K562 (cell line): ENCODE measurements around the gene TRNAU1AP. TPM values are rescaled to one million over a fixed set of nuclear protein-coding genes. Genes with fewer than 3 reads are reported as not detected.
A peak's percentile ranks its signal among the peaks of the same experiment; 100 is the strongest.

Experiments used
- ARID3A ChIP-seq: IDR thresholded peaks from 2 replicates; pipeline ENCODE4 v1.6.1; 2012; ENCODE audit warnings: low read depth, low read length, improper control_type of control experiment, borderline replicate concordance
- CREB1 ChIP-seq, 2 experiments: sonication (generic) in 1 of 2; formaldehyde crosslinking in 1 of 2; IDR thresholded peaks; 2 replicates each; pipeline versions ENCODE4 v1.6.1 to v1.8.0; 2012 to 2022; ENCODE audit warnings: inconsistent platforms in 1 of 2, mild to moderate bottlenecking in 1 of 2, missing genetic modification reagents in 1 of 2, moderate library complexity in 1 of 2
- CTCF ChIP-seq, 3 experiments: IDR thresholded peaks in 2 of 3; conservative IDR thresholded peaks in 1 of 3; 2 replicates each; pipeline ENCODE4 v1.5.1; 2011 to 2012; ENCODE audit warnings: low read length in 3 of 3, mild to moderate bottlenecking in 3 of 3, control low read depth in 2 of 3, improper control_type of control experiment in 1 of 3, inconsistent platforms in 1 of 3, low read depth in 1 of 3, mixed read lengths in 1 of 3, moderate library complexity in 1 of 3; ENCODE audit not compliant: insufficient read depth in 2 of 3
- HCFC1 ChIP-seq: IDR thresholded peaks from 2 replicates; pipeline ENCODE4 v1.6.1; 2012; ENCODE audit warnings: low read depth, low read length, improper control_type of control experiment
- HOMEZ ChIP-seq: fragments of 250-450 bp; sonication (Bioruptor Pico); IDR thresholded peaks from 2 replicates; pipeline ENCODE4 v1.4.0; 2020; ENCODE audit warnings: mild to moderate bottlenecking, moderate library complexity
- MLX ChIP-seq, 2 experiments: fragments of 450-650 bp in 1 of 2; sonication (generic) in 1 of 2; formaldehyde crosslinking; conservative IDR thresholded peaks; 2 replicates each; pipeline versions ENCODE4 v1.4.0 to v1.8.1; 2020 to 2022; ENCODE audit warnings: mild to moderate bottlenecking in 1 of 2, missing genetic modification reagents in 1 of 2
- NR2C2 ChIP-seq, 2 experiments: fragments of 200-800 bp in 1 of 2; sonication (Bioruptor generic) in 1 of 2; sonication (generic) in 1 of 2; formaldehyde crosslinking in 1 of 2; IDR thresholded peaks; 2 replicates each; pipeline versions ENCODE4 v1.6.1 to v1.8.0; 2016 to 2022; ENCODE audit warnings: mild to moderate bottlenecking in 1 of 2, missing compliant biosample characterization in 1 of 2, missing genetic modification characterization in 1 of 2, missing genetic modification reagents in 1 of 2
- RBFOX2 ChIP-seq: fragments of 200-400 bp; formaldehyde crosslinking; IDR thresholded peaks from 2 replicates; pipeline ENCODE4 v1.6.1; 2017; ENCODE audit warnings: low read depth, mild to moderate bottlenecking, low read length, moderate library complexity
- SAP30 ChIP-seq: fragments of 200-600 bp; sonication (generic); IDR thresholded peaks from 2 replicates; pipeline ENCODE4 v1.6.1; 2012; ENCODE audit warnings: borderline replicate concordance, low read depth, mild to moderate bottlenecking, moderate library complexity, low read length, control low read depth, inconsistent platforms; ENCODE audit not compliant: insufficient read depth, poor library complexity, severe bottlenecking
- STAT6 ChIP-seq: sonication (generic); formaldehyde crosslinking; IDR thresholded peaks from 2 replicates; pipeline ENCODE4 v1.8.1; 2023; ENCODE audit warnings: mild to moderate bottlenecking, missing genetic modification reagents
- ZBTB17 ChIP-seq: fragments of 450-650 bp; formaldehyde crosslinking; IDR thresholded peaks from 2 replicates; pipeline ENCODE4 v1.4.0; 2020; ENCODE audit warnings: mild to moderate bottlenecking
- ZNF384 ChIP-seq: IDR thresholded peaks from 2 replicates; pipeline ENCODE4 v1.6.1; 2012; ENCODE audit warnings: low read depth, low read length, improper control_type of control experiment
- polyA plus RNA-seq, 8 experiments: library from polyadenylated mRNA; depleted of rRNA in 4 of 8; stranded (reverse) in 5 of 8; unstranded in 3 of 8; fragments of >200 nt; fragmentation: Nextera tagmentation in 2 of 8; fragmentation: Illumina TruSeq in 1 of 8; extraction: Ambion mirVana in 2 of 8; extraction: Trizol in 1 of 8; gene quantifications; 2 replicates each; pipeline versions ENCODE4 v1.2.1 to v1.2.3, GENCODE V29; 2011 to 2014; ENCODE audit warnings: inconsistent platforms in 1 of 8, missing spikeins in 1 of 8
- total RNA-seq, 7 experiments: library from RNA; depleted of rRNA in 6 of 7; stranded (reverse); fragments of >200 nt in 6 of 7; fragmentation: Illumina TruSeq in 2 of 7; extraction: Trizol in 2 of 7; gene quantifications; 2 replicates each; pipeline versions ENCODE4 v1.2.1 to v1.2.3, GENCODE V29; 2011 to 2021; ENCODE audit warnings: low replicate concordance in 1 of 7

The TRNAU1AP gene
- total and polyA plus RNA-seq, 9 of the 15 experiments (the other 6 are each of a cell fraction or from before 2014, with no cell fraction given), result 34.9 to 110 (median 46.3) TPM

GRCh38 chr1:28518000-28518744 lies 34.7 kb upstream of the TRNAU1AP start (continued):
- TF ChIP-seq HCFC1 (peak; percentile 37; the same call in 1 of the 2 replicates), MLX (CRISPR knock-in tag; conservative IDR thresholded peaks at IDR 0.05) (no peak), ZBTB17 (peak; percentile 84), CREB1 (IDR thresholded peaks at IDR 0.05) (peak; percentile 19; the same call in 1 of the 2 replicates), CREB1 (CRISPR knock-in tag; IDR thresholded peaks at IDR 0.05) (no peak), STAT6 (CRISPR knock-in tag) (peak; percentile 93), ARID3A (no peak), RBFOX2 (peak; percentile 97), HOMEZ (no peak), CTCF (IDR thresholded peaks at IDR 0.05 in 2 of 3, conservative IDR thresholded peaks at IDR 0.05 in 1 of 3; ENCODE audit: insufficient read depth in 2 of 3, low read depth in 1 of 3, low read length in 3 of 3) (peak; percentile 96 to 99 (median 96)), SAP30 (peak; percentile 98), NR2C2 (CRISPR knock-in tag; IDR thresholded peaks at IDR 0.05) (peak; percentile 62; the same call in 1 of the 2 replicates), NR2C2 (tag; IDR thresholded peaks at IDR 0.05) (no peak), ZNF384 (peak; percentile 55)
